ENCODE results near the gene NFE2L2.

Gene NFE2L2

DNA sequence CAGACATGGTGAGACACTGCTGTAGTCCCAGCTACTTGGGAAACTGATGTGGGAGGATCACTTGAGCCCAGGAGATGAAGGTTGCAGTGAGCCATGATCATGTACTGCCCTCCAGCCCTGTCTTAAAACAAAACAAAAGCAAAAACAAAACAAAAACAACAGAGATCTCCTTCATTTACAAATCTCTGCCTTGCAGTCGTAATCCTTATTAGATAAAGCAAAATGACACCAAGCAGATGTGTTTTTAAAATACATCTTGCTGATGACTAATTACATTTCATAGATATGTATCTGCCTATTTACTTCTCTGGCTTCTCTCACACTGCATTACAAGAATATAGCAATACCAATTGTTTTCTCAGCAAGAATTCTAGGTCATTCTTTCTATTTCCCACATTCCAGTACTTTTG lies 22.8 kb downstream of the NFE2L2 start:
- no peak overlapping the region; the same call in 1 of the 2 replicates for H3K9ac ChIP-seq (ENCODE audit: low read length)
- no peaks in the 10 kb centered on the region for H4K20me1 ChIP-seq (ENCODE audit: insufficient read depth, low read length)

DNA sequence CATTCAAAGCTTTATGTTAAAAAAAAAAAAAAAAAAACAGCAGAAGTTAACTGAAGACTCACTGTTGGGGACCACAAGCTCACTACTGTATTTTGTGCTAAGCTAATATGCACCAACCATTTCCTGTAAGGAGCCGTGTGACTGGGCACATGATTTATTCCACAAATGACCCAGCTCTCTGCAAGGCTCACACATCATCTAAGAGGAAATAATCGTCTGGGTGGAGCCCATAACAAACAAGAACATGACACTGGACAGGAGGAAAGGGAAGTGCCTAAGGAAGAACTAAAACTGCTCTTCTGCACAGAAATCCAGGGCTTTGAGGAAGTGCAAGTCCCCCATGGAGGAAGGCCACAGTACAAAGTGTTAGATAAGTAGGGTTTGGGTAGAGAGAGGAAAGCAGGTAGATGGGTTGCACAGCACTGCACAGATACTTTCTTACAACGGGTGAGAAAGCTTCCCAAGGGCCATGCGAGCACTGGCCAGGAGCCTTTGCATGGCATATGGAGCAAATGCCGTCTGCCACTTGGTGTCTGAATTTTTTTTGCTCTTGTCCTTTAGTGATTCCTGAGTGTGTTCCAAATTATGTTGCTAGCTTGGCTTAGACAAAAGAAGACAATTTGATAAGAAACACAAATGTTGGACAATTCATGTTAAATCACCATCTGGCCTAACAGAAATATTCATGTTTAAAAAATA lies 24.4 kb downstream of the NFE2L2 start:
- peak overlapping the region; percentile 37 for H3K27ac ChIP-seq (ENCODE audit: low read depth, low read length, poor library complexity, severe bottlenecking)
- no peak overlapping the region for H3K4me3 ChIP-seq (ENCODE audit: low read depth, low read length, poor library complexity, severe bottlenecking)
- peak overlapping the region; percentile 26; the same call in 1 of the 2 replicates for H3K4me2 ChIP-seq (ENCODE audit: low read length)
- H3K79me2 ChIP-seq (ENCODE audit: insufficient read depth, low read length): peaks cover 97% of the 10 kb centered on the region
- H2AFZ ChIP-seq (ENCODE audit: low read length): no peak overlapping the region
- H3K4me1 ChIP-seq (ENCODE audit: insufficient read depth, low read length, severe bottlenecking): peaks cover 42% of the 10 kb centered on the region
- H4K20me1 ChIP-seq (ENCODE audit: insufficient read depth, low read length): peaks cover 5% of the 10 kb centered on the region; the same call in 1 of the 2 replicates
- no peaks in the 10 kb centered on the region for H3F3A ChIP-seq (ENCODE audit: insufficient read depth, low read length)
- H3K27me3 ChIP-seq (ENCODE audit: insufficient read depth, low read length): no peaks in the 10 kb centered on the region
- TF ChIP-seq, protein P1, sequence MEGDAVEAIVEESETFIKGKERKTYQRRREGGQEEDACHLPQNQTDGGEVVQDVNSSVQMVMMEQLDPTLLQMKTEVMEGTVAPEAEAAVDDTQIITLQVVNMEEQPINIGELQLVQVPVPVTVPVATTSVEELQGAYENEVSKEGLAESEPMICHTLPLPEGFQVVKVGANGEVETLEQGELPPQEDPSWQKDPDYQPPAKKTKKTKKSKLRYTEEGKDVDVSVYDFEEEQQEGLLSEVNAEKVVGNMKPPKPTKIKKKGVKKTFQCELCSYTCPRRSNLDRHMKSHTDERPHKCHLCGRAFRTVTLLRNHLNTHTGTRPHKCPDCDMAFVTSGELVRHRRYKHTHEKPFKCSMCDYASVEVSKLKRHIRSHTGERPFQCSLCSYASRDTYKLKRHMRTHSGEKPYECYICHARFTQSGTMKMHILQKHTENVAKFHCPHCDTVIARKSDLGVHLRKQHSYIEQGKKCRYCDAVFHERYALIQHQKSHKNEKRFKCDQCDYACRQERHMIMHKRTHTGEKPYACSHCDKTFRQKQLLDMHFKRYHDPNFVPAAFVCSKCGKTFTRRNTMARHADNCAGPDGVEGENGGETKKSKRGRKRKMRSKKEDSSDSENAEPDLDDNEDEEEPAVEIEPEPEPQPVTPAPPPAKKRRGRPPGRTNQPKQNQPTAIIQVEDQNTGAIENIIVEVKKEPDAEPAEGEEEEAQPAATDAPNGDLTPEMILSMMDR (IDR thresholded peaks at IDR 0.05; ENCODE audit: low read length): no peak
- TF ChIP-seq EZH2 (IDR thresholded peaks at IDR 0.05; ENCODE audit: borderline replicate concordance, low read length): no peak
- peaks cover 39% of the 10 kb centered on the region; the same call in 1 of the 2 replicates for H3K36me3 ChIP-seq (ENCODE audit: insufficient read depth, low read length)
- H3K9ac ChIP-seq (ENCODE audit: low read length): no peak overlapping the region
- H3K9me3 ChIP-seq (ENCODE audit: low read length): no peaks in the 10 kb centered on the region
- no peaks in the 10 kb centered on the region for H3K9me2 ChIP-seq (ENCODE audit: low read depth, low read length)

More for the DNA sequence above, 22.8 kb downstream of the NFE2L2 start:
- no peak for TF ChIP-seq EZH2 (IDR thresholded peaks at IDR 0.05; ENCODE audit: borderline replicate concordance, low read length)
- TF ChIP-seq, protein P1 (IDR thresholded peaks at IDR 0.05; ENCODE audit: low read length): no peak
- Histone ChIP-seq H3K79me2 (ENCODE audit: insufficient read depth, low read length) (peaks cover 98% of the 10 kb centered on the region), H3K36me3 (ENCODE audit: insufficient read depth, low read length) (peaks cover 24% of the 10 kb centered on the region; the same call in 1 of the 2 replicates), H3K27me3 (ENCODE audit: insufficient read depth, low read length) (no peaks in the 10 kb centered on the region), H2AFZ (ENCODE audit: low read length) (no peak overlapping the region), H3K9me3 (ENCODE audit: low read length) (no peaks in the 10 kb centered on the region), H3K4me3 (ENCODE audit: low read depth, low read length, poor library complexity, severe bottlenecking) (no peak overlapping the region), H3K4me1 (ENCODE audit: insufficient read depth, low read length, severe bottlenecking) (peaks cover 49% of the 10 kb centered on the region), H3K4me2 (ENCODE audit: low read length) (0 out of 2 replicates have a peak overlapping the region, but pooled peaks have one; percentile 31), H3K27ac (ENCODE audit: low read depth, low read length, poor library complexity, severe bottlenecking) (peak overlapping the region; percentile 34), H3F3A (ENCODE audit: insufficient read depth, low read length) (no peaks in the 10 kb centered on the region), H3K9me2 (ENCODE audit: low read depth, low read length) (no peaks in the 10 kb centered on the region)

DNA sequence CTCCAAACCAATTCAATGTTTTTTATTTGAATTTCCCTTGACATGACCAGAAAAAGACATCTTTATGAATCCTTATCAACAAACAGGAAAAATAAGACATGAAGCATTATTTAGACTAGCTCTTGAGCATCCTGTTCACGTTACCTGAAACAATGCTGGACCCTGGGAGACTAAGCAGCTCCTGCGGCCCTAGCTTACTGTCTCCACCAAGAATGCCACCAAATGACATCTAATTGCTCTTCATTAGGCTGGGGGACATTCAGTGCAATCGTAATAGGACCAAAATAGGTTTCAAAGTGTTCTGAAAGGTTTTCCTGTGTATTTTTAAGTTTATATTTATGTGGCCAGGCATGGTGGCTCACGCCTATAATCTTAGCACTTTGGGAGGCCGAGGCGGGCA lies 25.5 kb downstream of the NFE2L2 start:
- H3K4me2 ChIP-seq (ENCODE audit: low read length): no peak overlapping the region
- no peak for TF ChIP-seq EZH2 (IDR thresholded peaks at IDR 0.05; ENCODE audit: borderline replicate concordance, low read length)
- TF ChIP-seq, protein P1 (IDR thresholded peaks at IDR 0.05; ENCODE audit: low read length): no peak
- H2AFZ ChIP-seq (ENCODE audit: low read length): no peak overlapping the region
- peaks cover 5% of the 10 kb centered on the region; the same call in 1 of the 2 replicates for H4K20me1 ChIP-seq (ENCODE audit: insufficient read depth, low read length)
- H3K27me3 ChIP-seq (ENCODE audit: insufficient read depth, low read length): no peaks in the 10 kb centered on the region
- H3K4me3 ChIP-seq (ENCODE audit: low read depth, low read length, poor library complexity, severe bottlenecking): no peak overlapping the region
- no peaks in the 10 kb centered on the region for H3F3A ChIP-seq (ENCODE audit: insufficient read depth, low read length)
- H3K79me2 ChIP-seq (ENCODE audit: insufficient read depth, low read length): peaks cover 93% of the 10 kb centered on the region
- no peaks in the 10 kb centered on the region for H3K9me2 ChIP-seq (ENCODE audit: low read depth, low read length)
- H3K9me3 ChIP-seq (ENCODE audit: low read length): no peaks in the 10 kb centered on the region
- H3K4me1 ChIP-seq (ENCODE audit: insufficient read depth, low read length, severe bottlenecking): peaks cover 42% of the 10 kb centered on the region
- peaks cover 42% of the 10 kb centered on the region; the same call in 1 of the 2 replicates for H3K36me3 ChIP-seq (ENCODE audit: insufficient read depth, low read length)
- no peak overlapping the region for H3K27ac ChIP-seq (ENCODE audit: low read depth, low read length, poor library complexity, severe bottlenecking)
- H3K9ac ChIP-seq (ENCODE audit: low read length): no peak overlapping the region

All from OCI-LY1 (cell line).